Vagina (tissue), 2 donors: ENCODE measurements around the gene MRTFA.

Experiments used
- CTCF ChIP-seq, 3 experiments: fragments of 450-650 bp in 2 of 3; fragments of 200-600 bp in 1 of 3; sonication (generic) in 1 of 3; IDR thresholded peaks; one replicate each; pipeline ENCODE4 v1.5.1; 2017 to 2019; ENCODE audit warnings: antibody characterized with exemption in 3 of 3, mild to moderate bottlenecking in 2 of 3, moderate library complexity in 2 of 3
- POLR2AphosphoS5 ChIP-seq, 2 donors: sonication (generic); formaldehyde crosslinking; IDR thresholded peaks; one replicate each; pipeline ENCODE4 v1.9.0; 2017; ENCODE audit warnings: antibody characterized with exemption in 2 of 2, mild to moderate bottlenecking in 2 of 2, low read depth in 1 of 2; ENCODE audit not compliant: insufficient read depth in 1 of 2

- TF ChIP-seq CTCF (IDR thresholded peaks at IDR 0.05) (no peak), POLR2AphosphoS5 (IDR thresholded peaks at IDR 0.05; ENCODE audit: insufficient read depth in 1 of 2, low read depth in 1 of 2) (no peak)
These were observed 36.8 kb downstream of the MRTFA start for GRCh38 chr22:40599731-40600130.
